ENCODE results near the gene PSMF1.

The PSMF1 gene

DNA sequence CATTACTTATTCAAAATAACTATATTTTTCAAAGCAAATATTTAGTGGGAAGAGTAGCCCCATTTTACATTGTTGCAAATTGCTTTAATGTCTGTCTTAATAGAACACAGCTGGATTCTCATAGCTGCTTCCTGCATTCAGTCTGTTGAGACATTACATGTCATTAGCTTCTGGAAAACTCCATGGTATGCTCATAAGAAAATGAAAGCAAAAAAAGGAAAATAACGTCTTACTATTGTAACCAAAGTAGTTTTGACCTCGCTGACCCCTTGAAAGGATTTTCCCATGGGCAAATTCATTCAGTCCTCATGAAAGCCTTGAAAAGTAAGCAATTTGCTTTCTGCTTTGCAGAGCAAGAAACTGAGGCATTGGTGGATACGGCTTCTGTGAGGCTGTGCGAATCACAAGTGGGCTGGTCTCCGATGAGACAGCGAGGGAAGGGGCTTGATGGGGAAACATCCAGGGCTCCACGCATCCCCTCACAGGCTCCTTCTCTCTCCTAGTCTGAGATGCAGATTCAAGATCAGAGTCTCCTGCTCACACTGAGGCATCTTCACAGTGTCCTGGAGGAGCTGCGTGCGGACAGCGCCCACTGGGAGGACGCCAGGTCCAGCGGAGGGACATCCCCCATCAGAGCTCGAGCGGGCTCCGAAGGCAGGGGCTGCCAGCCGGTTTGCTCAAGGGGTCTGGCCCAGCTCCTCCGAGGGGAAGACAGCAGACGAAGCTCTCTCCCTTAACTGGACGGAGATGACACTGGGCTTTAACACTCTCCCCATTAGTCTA is 88.2 kb downstream of the PSMF1 start:
- no peak for DNase-seq (ENCODE audit: extremely low spot score)
- ChIA-PET CTCF (interaction anchor here (1.5 to 1.6 kb wide), 2 partner anchors 18 to 390 kb away, joined by 3 read pairs; no protein-coding TSS in a partner anchor), POLR2A (no interaction called here)
- TF ChIP-seq, protein P1, sequence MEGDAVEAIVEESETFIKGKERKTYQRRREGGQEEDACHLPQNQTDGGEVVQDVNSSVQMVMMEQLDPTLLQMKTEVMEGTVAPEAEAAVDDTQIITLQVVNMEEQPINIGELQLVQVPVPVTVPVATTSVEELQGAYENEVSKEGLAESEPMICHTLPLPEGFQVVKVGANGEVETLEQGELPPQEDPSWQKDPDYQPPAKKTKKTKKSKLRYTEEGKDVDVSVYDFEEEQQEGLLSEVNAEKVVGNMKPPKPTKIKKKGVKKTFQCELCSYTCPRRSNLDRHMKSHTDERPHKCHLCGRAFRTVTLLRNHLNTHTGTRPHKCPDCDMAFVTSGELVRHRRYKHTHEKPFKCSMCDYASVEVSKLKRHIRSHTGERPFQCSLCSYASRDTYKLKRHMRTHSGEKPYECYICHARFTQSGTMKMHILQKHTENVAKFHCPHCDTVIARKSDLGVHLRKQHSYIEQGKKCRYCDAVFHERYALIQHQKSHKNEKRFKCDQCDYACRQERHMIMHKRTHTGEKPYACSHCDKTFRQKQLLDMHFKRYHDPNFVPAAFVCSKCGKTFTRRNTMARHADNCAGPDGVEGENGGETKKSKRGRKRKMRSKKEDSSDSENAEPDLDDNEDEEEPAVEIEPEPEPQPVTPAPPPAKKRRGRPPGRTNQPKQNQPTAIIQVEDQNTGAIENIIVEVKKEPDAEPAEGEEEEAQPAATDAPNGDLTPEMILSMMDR (IDR thresholded peaks at IDR 0.05; ENCODE audit: control extremely low read depth, extremely low read depth, low read depth, missing control alignments) = no peak

DNA sequence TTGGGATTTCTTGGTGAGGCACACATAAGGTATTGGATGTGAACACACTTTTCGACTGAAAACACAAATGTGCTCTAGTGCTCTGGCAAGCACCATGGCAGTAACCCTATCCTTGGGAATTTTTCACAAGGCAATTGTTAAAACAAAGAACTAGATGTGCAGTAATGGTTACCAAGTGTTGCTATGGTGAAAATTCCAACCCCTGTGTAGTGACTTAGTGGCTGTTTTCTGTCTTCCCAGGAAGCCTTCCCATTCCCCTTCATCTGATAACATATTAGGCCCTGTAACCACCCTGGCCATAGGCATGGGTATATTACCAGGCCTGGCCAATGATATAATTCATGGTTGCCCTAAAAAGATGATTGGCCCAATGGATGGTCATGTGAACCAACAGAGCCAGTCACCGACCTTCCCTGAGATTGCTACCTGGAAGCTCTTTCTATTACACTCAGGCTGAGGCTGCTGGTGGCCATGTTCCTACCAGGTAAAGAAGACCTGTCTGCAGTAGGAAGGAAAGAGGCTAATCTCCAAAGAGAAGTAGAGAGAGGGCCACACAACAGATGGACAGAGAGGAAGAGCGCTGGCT is 89.0 kb downstream of the PSMF1 start:
- CTCF ChIA-PET = interaction anchor here (1.6 kb wide), 1 partner anchor 17 kb away, joined by 3 read pairs; no protein-coding TSS in a partner anchor
- DNase-seq (ENCODE audit: extremely low spot score) = no peak
- TF ChIP-seq, protein P1 (IDR thresholded peaks at IDR 0.05; ENCODE audit: control extremely low read depth, extremely low read depth, low read depth, missing control alignments) = no peak
- POLR2A ChIA-PET = no interaction called here

DNA sequence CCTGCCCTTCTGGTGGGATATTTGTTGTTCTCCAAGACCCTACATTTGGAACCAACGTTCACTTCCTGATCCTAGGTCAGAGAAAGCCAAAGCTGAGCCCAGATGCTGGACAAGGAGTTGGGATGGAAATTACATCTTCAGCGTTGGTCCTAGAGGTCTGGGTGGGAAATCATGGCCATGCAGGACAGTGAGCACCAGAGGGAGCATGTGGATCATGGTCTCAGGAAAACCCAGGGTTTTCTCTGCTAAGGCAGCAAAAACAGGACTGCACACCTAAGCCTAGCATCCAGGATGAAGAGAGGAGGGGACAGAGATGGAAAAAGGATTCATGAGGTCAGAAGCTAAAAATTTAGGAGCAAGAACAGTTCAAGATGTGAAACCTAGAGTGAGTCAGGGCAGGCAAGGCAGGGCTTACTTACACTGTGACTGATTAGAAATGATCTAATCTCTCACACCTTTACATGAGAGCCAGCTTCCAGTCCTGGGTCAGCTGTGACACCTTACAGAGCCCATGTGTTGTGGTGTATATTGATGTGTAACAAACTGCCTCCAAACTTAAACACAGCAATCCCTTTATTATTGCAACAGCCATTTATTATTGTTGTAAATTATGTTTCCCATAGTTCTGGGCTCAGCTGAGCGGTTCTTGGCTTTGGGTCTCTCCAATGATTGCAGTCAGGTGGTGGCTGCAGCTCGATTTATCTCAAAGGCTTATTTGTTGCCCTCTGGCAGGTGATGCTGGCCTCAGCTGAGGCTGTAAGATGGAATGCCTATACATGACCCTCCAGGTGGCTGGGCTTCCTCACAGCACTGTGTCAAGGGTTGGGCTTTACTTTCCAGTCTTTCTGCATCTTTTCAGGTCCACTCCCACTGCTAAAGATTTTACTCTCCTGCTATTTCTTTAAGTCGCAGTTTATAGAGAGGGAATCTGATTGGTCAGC is 91.3 kb downstream of the PSMF1 start:
- TF ChIP-seq, protein P1 (IDR thresholded peaks at IDR 0.05; ENCODE audit: control extremely low read depth, extremely low read depth, low read depth, missing control alignments) = no peak
- ChIA-PET CTCF (interaction anchor here (1.3 to 1.4 kb wide), 2 partner anchors 10 to 393 kb away, joined by 3 to 6 read pairs; no protein-coding TSS in a partner anchor), POLR2A (no interaction called here)
- DNase-seq (ENCODE audit: extremely low spot score) = no peak

DNA sequence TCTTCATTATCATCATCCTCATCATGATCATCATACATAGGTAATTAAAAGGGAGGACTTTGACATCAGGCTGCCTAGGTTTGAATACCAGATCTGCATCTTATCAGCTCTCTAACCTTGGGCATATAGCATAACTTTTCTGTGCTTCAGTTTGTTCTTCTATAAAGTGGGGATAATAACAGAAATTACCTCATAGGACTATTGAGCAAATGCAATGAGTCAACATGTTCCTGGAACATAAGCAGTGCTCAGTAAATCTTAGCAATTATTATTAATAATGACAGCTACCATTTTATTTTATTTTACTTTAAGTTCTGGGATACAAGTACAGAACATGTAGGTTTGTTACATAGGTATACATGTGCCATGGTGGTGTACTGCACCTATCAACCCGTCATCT is 92.1 kb downstream of the PSMF1 start:
- CTCF ChIA-PET = interaction anchor here (1.3 to 1.8 kb wide), 3 partner anchors 11 to 392 kb away, joined by 4 to 6 read pairs (median 5); no protein-coding TSS in a partner anchor
- POLR2A ChIA-PET = no interaction called here

DNA sequence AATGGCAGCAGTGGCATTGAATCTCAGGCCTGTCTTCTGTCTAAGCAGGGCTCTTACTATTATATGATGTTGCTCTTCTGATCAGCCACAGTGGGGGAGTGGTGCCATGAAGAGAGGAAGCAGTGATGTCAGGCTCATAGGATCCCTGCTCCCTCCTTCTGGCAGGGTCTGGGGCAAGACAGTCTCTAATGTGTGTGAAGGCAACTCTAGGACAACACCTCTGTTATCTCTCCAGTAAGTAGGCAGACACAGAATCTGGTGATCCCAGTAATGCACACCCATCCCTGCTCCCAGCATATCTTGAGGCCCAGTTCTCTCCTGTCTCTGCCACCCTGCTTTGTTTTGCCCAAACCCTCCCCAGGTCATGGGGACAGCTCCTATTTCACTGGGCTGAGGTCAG is 93.6 kb downstream of the PSMF1 start:
- DNase-seq (ENCODE audit: extremely low spot score) = no peak
- CTCF ChIA-PET = interaction anchor here (0.7 to 3.2 kb wide), 10 partner anchors 8 to 397 kb away, joined by 3 to 20 read pairs (median 4); partner anchors contain the start of gene RAD21L1
- TF ChIP-seq, protein P1 (IDR thresholded peaks at IDR 0.05; ENCODE audit: control extremely low read depth, extremely low read depth, low read depth, missing control alignments) = no peak
- POLR2A ChIA-PET = no interaction called here

More for the DNA sequence above, 92.1 kb downstream of the PSMF1 start:
- DNase-seq (ENCODE audit: extremely low spot score) = no peak
- TF ChIP-seq, protein P1 (IDR thresholded peaks at IDR 0.05; ENCODE audit: control extremely low read depth, extremely low read depth, low read depth, missing control alignments) = no peak
